GM12874 (cell line): ENCODE measurements around the gene RPS6KA4.

ENCODE experiments used
- CTCF ChIP-seq: IDR thresholded peaks from 2 replicates; pipeline ENCODE4 v1.5.1; 2011; ENCODE audit warnings: low read depth, mild to moderate bottlenecking, control low read depth, low read length, moderate library complexity; ENCODE audit not compliant: insufficient read depth

Gene RPS6KA4

GRCh38 chr11:64317325-64317960 is 41.5 kb upstream of the RPS6KA4 start, which contains the start of gene TRMT112:
TSS of gene TRMT112 (minus strand) at chr11:64317559. CDS start at chr11:64317526, 33 bp downstream.
- no peak for TF ChIP-seq CTCF

- peak; percentile 51; the same call in 1 of the 2 replicates for TF ChIP-seq CTCF
Observed at GRCh38 chr11:64317961-64318765, 40.8 kb upstream of the RPS6KA4 start, which contains the start of gene PRDX5. TSS of gene PRDX5 (plus strand) at chr11:64318121. CDS start at chr11:64318216, 95 bp downstream.

- TF ChIP-seq CTCF, result no peak
Observed at GRCh38 chr11:64318766-64319761, 39.9 kb upstream of the RPS6KA4 start.

GRCh38 chr11:64320556-64320955 is 38.4 kb upstream of the RPS6KA4 start:
- TF ChIP-seq CTCF, result no peak

- TF ChIP-seq CTCF, result no peak
Observed at GRCh38 chr11:64321026-64321425, 37.9 kb upstream of the RPS6KA4 start.

GRCh38 chr11:64321533-64321932 is 37.4 kb upstream of the RPS6KA4 start:
- no peak for TF ChIP-seq CTCF
